Measurements from ENCODE around the gene ATPAF1. TPM values are rescaled to one million over a fixed set of nuclear protein-coding genes. Genes with fewer than 3 reads are reported as not detected.

ATPAF1 gene
- total RNA-seq, 6 experiments from 2014 or later, result 32.7 to 42.9 (median 41.5) TPM

DNA sequence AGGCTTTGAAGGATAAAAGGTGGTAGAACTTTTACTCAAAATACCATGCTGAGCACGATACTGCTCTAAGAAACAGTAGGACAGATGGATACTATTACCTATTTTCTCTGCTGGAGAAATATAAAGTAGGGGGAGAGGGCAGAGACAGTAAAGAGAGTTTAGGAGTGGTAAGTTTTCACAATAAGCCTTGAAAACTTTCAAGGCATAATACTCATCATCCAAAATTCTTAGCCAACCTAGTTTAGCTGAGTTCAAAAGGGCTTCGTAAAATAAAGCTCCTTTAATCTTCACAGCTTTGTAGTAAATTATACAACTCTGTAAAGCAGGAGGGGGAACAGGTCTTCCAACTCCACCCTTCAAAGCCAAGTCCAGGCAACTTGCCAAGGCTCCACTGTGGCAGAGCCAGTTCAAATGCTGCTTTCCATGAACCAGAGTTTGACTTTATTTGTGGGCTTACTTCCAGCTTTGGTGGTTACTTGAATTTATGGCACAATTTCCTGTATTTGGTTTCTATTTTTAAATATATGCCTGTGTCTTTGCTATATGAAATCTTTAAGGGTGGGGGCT lies 19.0 kb upstream of the ATPAF1 start:
- peaks cover 20% of the 10 kb centered on the region; the same call in 1 of the 2 replicates for H3K36me3 Mint-ChIP-seq (ENCODE audit: low read depth)
- no peak overlapping the region for H3K27ac Mint-ChIP-seq

DNA sequence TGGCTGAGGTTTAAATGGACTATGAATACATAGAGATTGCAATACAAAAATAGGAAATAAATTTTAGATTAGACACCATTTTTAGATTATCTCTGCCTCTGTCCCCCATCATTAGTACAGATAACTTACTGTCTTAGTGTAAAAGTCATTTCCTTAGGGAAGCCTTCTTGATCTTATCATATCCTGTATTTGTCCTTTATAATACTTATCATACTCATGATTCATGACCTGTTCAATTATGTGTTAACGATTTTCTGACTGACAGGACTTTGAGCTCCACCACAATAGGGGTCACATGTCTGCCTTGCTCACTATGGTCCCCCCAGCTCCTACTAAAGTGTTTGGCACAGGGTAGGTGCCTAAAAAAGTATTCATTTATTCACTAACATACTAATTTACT lies 18.1 kb upstream of the ATPAF1 start:
- Mint-ChIP-seq H3K4me1 (ENCODE audit: low read depth) (peaks cover 17% of the 10 kb centered on the region), H3K36me3 (ENCODE audit: low read depth) (peaks cover 13% of the 10 kb centered on the region; the same call in 1 of the 2 replicates), H3K27ac (no peak overlapping the region), H3K4me3 (no peak overlapping the region), H3K27me3 (ENCODE audit: insufficient read depth) (no peaks in the 10 kb centered on the region; the same call in 1 of the 2 replicates), H3K9me3 (no peaks in the 10 kb centered on the region)
- no peak for DNase-seq
- TF ChIP-seq, protein P1, sequence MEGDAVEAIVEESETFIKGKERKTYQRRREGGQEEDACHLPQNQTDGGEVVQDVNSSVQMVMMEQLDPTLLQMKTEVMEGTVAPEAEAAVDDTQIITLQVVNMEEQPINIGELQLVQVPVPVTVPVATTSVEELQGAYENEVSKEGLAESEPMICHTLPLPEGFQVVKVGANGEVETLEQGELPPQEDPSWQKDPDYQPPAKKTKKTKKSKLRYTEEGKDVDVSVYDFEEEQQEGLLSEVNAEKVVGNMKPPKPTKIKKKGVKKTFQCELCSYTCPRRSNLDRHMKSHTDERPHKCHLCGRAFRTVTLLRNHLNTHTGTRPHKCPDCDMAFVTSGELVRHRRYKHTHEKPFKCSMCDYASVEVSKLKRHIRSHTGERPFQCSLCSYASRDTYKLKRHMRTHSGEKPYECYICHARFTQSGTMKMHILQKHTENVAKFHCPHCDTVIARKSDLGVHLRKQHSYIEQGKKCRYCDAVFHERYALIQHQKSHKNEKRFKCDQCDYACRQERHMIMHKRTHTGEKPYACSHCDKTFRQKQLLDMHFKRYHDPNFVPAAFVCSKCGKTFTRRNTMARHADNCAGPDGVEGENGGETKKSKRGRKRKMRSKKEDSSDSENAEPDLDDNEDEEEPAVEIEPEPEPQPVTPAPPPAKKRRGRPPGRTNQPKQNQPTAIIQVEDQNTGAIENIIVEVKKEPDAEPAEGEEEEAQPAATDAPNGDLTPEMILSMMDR (IDR thresholded peaks at IDR 0.05), result no peak

More for the DNA sequence above, 19.0 kb upstream of the ATPAF1 start:
- H3K27me3 Mint-ChIP-seq (ENCODE audit: insufficient read depth), result no peaks in the 10 kb centered on the region; the same call in 1 of the 2 replicates
- H3K9me3 Mint-ChIP-seq, result no peaks in the 10 kb centered on the region
- TF ChIP-seq, protein P1 (IDR thresholded peaks at IDR 0.05), result no peak
- no peak for DNase-seq
- H3K4me3 Mint-ChIP-seq, result no peak overlapping the region
- peaks cover 15% of the 10 kb centered on the region for H3K4me1 Mint-ChIP-seq (ENCODE audit: low read depth)

DNA sequence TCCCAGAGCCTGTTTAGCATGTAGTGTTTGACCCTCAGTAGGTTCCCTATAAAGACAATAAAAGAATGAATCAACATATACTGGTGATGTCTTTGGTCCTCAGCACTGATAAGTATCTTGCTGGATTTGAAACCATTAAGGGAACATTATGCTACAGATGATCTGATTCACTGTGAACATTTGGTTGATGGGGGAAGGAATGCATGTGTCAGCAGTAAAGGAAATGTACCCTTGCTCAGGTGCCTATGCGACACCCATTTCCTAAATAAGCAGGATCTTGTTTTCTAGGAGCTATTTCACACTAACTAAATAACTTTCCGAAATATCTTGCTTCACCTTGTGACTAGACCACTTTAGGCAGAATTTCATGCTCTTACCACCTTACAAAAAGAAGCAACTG lies 16.5 kb upstream of the ATPAF1 start:
- H3K27ac Mint-ChIP-seq, result no peak overlapping the region
- H3K27me3 Mint-ChIP-seq (ENCODE audit: insufficient read depth), result no peaks in the 10 kb centered on the region; the same call in 1 of the 2 replicates
- peaks cover 12% of the 10 kb centered on the region; the same call in 1 of the 2 replicates for H3K36me3 Mint-ChIP-seq (ENCODE audit: low read depth)
- no peak overlapping the region for H3K4me3 Mint-ChIP-seq
- no peaks in the 10 kb centered on the region for H3K9me3 Mint-ChIP-seq
- TF ChIP-seq, protein P1 (IDR thresholded peaks at IDR 0.05), result no peak
- no peak for DNase-seq
- peaks cover 17% of the 10 kb centered on the region for H3K4me1 Mint-ChIP-seq (ENCODE audit: low read depth)

DNA sequence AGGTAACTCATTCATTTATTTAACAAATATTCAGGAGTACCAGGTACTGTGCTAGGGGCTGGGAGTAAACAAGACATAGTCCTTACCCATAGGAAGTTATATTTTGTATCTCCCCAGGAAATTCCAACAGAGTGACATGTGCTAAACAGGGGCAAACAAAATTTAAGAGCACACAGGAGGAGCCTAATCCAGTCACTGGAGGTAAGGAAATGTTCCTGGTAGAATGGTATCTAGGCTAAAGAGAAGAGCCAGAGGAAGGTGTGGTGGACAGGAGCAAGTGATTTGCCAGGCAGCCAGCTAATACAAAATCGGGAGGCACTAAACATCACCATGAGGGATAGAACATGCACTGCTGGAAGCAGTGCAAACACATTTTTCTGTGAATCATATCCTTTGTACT lies 13.9 kb upstream of the ATPAF1 start:
- no peak for DNase-seq
- TF ChIP-seq, protein P1 (IDR thresholded peaks at IDR 0.05), result no peak
- no peak overlapping the region for H3K4me3 Mint-ChIP-seq
- no peaks in the 10 kb centered on the region for H3K27me3 Mint-ChIP-seq (ENCODE audit: insufficient read depth)
- no peak overlapping the region for H3K27ac Mint-ChIP-seq
- peaks cover 6% of the 10 kb centered on the region; the same call in 1 of the 2 replicates for H3K36me3 Mint-ChIP-seq (ENCODE audit: low read depth)
- H3K4me1 Mint-ChIP-seq (ENCODE audit: low read depth), result peaks cover 8% of the 10 kb centered on the region
- no peaks in the 10 kb centered on the region for H3K9me3 Mint-ChIP-seq

DNA sequence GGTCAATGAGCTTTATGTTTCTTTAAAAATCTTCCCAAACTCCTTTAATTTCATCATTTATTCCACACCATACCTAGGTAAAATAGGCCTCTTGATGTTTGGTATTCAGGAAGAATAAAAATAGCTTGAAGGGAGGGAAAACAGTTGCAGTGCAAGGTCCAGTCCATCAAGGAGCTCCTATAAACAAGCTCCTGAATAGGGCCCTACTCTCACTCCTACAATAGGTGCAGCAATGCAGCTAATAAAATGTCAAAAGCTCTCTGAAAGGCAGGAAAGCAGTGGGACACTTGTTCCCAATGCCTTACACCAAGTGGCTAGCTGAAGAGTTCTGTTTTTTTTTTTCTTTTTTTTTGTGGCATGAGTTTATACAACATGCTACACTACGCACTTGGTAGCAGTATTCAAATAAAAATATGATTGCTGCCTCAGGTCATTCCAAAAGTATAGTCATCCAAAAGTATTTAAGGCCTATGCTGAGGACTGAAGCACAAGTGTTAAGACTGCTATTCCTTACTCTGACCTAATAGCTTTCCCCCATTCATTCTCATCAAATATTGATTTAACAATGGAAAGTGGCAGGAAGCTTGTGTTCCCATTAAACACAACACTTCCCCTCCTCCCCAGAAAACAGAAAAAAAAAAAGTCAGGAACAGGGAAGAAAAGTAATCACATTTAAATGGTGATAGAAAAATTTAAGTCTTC lies 13.3 kb upstream of the ATPAF1 start:
- Mint-ChIP-seq H3K36me3 (ENCODE audit: low read depth) (peaks cover 6% of the 10 kb centered on the region; the same call in 1 of the 2 replicates), H3K27ac (no peak overlapping the region), H3K4me3 (no peak overlapping the region), H3K27me3 (ENCODE audit: insufficient read depth) (no peaks in the 10 kb centered on the region), H3K9me3 (no peaks in the 10 kb centered on the region), H3K4me1 (ENCODE audit: low read depth) (peaks cover 8% of the 10 kb centered on the region)
- TF ChIP-seq, protein P1 (IDR thresholded peaks at IDR 0.05), result no peak
- no peak for DNase-seq

Measured in HFFc6 (cell line).